SU-DHL-6 (cell line): ENCODE data around the gene EYS.

Source experiments
- CTCF ChIP-seq: fragments of 200-600 bp; sonication (generic); IDR thresholded peaks from one replicate; pipeline ENCODE4 v1.5.1; 2017; ENCODE audit warnings: antibody characterized with exemption, mild to moderate bottlenecking, low read length, moderate library complexity; ENCODE audit not compliant: insufficient read depth, poor library complexity, severe bottlenecking
- EZH2phosphoT487 ChIP-seq: fragments of 200-600 bp; sonication (generic), shearing (Covaris generic); conservative IDR thresholded peaks from 2 replicates; pipeline ENCODE4 v1.6.1; 2018; ENCODE audit warnings: mild to moderate bottlenecking, antibody characterized with exemption, low read length, moderate library complexity, mixed read lengths

- TF ChIP-seq CTCF (no peak), EZH2phosphoT487 (no peak)
Measured at GRCh38 chr6:65289491-65289890, 417.5 kb downstream of the EYS start.
